WTC11 (cell line): ENCODE results near the gene GFM2.

Experiments used
- ATF1 ChIP-seq: sonication (generic); formaldehyde crosslinking; IDR thresholded peaks from 2 replicates; pipeline ENCODE4 v1.8.1; 2023; ENCODE audit warnings: mild to moderate bottlenecking, moderate library complexity, missing genetic modification reagents
- CREB1 ChIP-seq: sonication (generic); formaldehyde crosslinking; IDR thresholded peaks from 2 replicates; pipeline ENCODE4 v1.8.0; 2023; ENCODE audit warnings: mild to moderate bottlenecking, missing genetic modification reagents
- JUN ChIP-seq: sonication (generic); formaldehyde crosslinking; IDR thresholded peaks from 2 replicates; pipeline ENCODE4 v1.8.0; 2023; ENCODE audit warnings: mild to moderate bottlenecking, missing genetic modification reagents
- TCF7 ChIP-seq: sonication (generic); formaldehyde crosslinking; IDR thresholded peaks from 2 replicates; pipeline ENCODE4 v1.8.0; 2022; ENCODE audit warnings: mild to moderate bottlenecking, low read depth, missing genetic modification reagents, moderate library complexity
- TP53 ChIP-seq: sonication (generic); formaldehyde crosslinking; IDR thresholded peaks from 2 replicates; pipeline ENCODE4 v1.8.1; 2023; ENCODE audit warnings: mild to moderate bottlenecking, missing genetic modification reagents
- ZBTB21 ChIP-seq: sonication (generic); formaldehyde crosslinking; IDR thresholded peaks from 2 replicates; pipeline ENCODE4 v1.8.1; 2023; ENCODE audit warnings: mild to moderate bottlenecking, missing genetic modification reagents, borderline replicate concordance
- ZNF232 ChIP-seq: sonication (generic); formaldehyde crosslinking; IDR thresholded peaks from 2 replicates; pipeline ENCODE4 v1.8.0; 2022; ENCODE audit warnings: mild to moderate bottlenecking, missing genetic modification reagents
- ZNF416 ChIP-seq: fragments of 250-450 bp; sonication (Bioruptor Pico); IDR thresholded peaks from 2 replicates; pipeline ENCODE4 v1.9.0; 2021; ENCODE audit warnings: mild to moderate bottlenecking, inconsistent platforms
- TF ChIP-seq, protein P1 (sequence below): sonication (generic); formaldehyde crosslinking; IDR thresholded peaks from 2 replicates; pipeline ENCODE4 v1.8.0; 2022; ENCODE audit warnings: mild to moderate bottlenecking, missing genetic modification reagents
- TF ChIP-seq, protein P2 (sequence below): fragments of 200-600 bp; IDR thresholded peaks from 2 replicates; pipeline ENCODE4 v1.8.0; 2022; ENCODE audit warnings: antibody characterized with exemption
- TF ChIP-seq, protein P3 (sequence below): sonication (generic); formaldehyde crosslinking; IDR thresholded peaks from 2 replicates; pipeline ENCODE4 v1.8.1; 2022; ENCODE audit warnings: mild to moderate bottlenecking, missing genetic modification reagents, moderate library complexity, borderline replicate concordance
- TF ChIP-seq, protein P4 (sequence below): sonication (generic); formaldehyde crosslinking; IDR thresholded peaks from 2 replicates; pipeline ENCODE4 v1.8.1; 2023; ENCODE audit warnings: mild to moderate bottlenecking, missing genetic modification reagents, moderate library complexity
- TF ChIP-seq, protein P5 (sequence below): sonication (generic); formaldehyde crosslinking; IDR thresholded peaks from 2 replicates; pipeline ENCODE4 v1.8.1; 2023; ENCODE audit warnings: mild to moderate bottlenecking, missing genetic modification reagents, moderate library complexity
- TF ChIP-seq, protein P6 (sequence below): sonication (generic); formaldehyde crosslinking; conservative IDR thresholded peaks from 2 replicates; pipeline ENCODE4 v1.8.1; 2022; ENCODE audit warnings: mild to moderate bottlenecking, missing genetic modification reagents

DNA sequence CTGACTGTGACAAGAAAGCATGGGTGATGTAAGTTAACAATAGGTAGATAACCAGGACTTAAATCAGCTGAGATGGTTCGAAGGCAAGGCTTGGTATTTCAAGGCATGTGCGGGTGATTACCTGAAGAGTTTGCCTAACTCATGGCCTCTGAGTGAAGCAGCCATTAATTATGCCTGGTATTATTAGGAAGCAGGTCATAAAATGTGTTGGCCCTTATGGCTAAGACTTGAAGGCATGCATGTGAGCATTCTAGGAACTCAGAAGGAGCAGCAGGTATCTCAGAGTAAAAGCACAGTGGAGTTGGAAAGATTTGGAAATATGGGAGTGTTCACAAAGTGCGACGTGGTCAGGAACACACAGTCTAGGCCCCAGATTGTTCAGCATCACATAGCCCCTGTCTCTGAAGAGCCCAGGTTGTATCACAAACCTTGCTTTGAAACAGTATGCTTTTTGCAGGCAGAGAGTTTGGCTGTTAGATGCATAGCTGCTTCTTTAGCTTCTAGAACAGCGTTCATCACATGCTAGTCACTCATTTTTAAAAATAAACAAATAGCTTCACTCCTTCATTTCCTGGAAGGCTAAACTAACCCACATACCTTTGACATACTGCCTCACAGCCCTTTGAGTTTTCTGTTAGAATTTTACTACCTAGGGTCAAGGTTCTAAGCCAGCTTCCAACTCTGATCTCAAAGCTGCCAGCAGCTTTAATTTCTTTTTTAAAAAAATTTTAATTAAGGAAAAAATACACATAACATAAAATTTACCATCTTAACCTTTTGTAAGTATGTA lies 79.8 kb downstream of the GFM2 start:
- TF ChIP-seq ATF1 (CRISPR knock-in tag) (no peak), JUN (no peak), ZBTB21 (no peak), TCF7 (CRISPR knock-in tag) (no peak), CREB1 (CRISPR knock-in tag) (no peak), ZNF416 (CRISPR knock-in tag) (no peak), ZNF232 (CRISPR knock-in tag) (no peak), TP53 (CRISPR knock-in tag) (no peak)
- TF ChIP-seq, protein P1, sequence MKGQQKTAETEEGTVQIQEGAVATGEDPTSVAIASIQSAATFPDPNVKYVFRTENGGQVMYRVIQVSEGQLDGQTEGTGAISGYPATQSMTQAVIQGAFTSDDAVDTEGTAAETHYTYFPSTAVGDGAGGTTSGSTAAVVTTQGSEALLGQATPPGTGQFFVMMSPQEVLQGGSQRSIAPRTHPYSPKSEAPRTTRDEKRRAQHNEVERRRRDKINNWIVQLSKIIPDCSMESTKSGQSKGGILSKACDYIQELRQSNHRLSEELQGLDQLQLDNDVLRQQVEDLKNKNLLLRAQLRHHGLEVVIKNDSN (CRISPR knock-in tag) = no peak
- TF ChIP-seq, protein P2, sequence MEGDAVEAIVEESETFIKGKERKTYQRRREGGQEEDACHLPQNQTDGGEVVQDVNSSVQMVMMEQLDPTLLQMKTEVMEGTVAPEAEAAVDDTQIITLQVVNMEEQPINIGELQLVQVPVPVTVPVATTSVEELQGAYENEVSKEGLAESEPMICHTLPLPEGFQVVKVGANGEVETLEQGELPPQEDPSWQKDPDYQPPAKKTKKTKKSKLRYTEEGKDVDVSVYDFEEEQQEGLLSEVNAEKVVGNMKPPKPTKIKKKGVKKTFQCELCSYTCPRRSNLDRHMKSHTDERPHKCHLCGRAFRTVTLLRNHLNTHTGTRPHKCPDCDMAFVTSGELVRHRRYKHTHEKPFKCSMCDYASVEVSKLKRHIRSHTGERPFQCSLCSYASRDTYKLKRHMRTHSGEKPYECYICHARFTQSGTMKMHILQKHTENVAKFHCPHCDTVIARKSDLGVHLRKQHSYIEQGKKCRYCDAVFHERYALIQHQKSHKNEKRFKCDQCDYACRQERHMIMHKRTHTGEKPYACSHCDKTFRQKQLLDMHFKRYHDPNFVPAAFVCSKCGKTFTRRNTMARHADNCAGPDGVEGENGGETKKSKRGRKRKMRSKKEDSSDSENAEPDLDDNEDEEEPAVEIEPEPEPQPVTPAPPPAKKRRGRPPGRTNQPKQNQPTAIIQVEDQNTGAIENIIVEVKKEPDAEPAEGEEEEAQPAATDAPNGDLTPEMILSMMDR = no peak
- TF ChIP-seq, protein P3, sequence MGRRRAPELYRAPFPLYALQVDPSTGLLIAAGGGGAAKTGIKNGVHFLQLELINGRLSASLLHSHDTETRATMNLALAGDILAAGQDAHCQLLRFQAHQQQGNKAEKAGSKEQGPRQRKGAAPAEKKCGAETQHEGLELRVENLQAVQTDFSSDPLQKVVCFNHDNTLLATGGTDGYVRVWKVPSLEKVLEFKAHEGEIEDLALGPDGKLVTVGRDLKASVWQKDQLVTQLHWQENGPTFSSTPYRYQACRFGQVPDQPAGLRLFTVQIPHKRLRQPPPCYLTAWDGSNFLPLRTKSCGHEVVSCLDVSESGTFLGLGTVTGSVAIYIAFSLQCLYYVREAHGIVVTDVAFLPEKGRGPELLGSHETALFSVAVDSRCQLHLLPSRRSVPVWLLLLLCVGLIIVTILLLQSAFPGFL = no peak
- TF ChIP-seq, protein P4, sequence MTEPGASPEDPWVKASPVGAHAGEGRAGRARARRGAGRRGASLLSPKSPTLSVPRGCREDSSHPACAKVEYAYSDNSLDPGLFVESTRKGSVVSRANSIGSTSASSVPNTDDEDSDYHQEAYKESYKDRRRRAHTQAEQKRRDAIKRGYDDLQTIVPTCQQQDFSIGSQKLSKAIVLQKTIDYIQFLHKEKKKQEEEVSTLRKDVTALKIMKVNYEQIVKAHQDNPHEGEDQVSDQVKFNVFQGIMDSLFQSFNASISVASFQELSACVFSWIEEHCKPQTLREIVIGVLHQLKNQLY (CRISPR knock-in tag) = no peak
- TF ChIP-seq, protein P5, sequence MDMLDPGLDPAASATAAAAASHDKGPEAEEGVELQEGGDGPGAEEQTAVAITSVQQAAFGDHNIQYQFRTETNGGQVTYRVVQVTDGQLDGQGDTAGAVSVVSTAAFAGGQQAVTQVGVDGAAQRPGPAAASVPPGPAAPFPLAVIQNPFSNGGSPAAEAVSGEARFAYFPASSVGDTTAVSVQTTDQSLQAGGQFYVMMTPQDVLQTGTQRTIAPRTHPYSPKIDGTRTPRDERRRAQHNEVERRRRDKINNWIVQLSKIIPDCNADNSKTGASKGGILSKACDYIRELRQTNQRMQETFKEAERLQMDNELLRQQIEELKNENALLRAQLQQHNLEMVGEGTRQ (CRISPR knock-in tag) = no peak
- TF ChIP-seq, protein P6, sequence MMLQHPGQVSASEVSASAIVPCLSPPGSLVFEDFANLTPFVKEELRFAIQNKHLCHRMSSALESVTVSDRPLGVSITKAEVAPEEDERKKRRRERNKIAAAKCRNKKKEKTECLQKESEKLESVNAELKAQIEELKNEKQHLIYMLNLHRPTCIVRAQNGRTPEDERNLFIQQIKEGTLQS = no peak
